GM12878 (cell line): ENCODE data around the gene SLC24A3. TPM values are rescaled to one million over a fixed set of nuclear protein-coding genes. Genes with fewer than 3 reads are reported as not detected.

Experiments used
- ATAC-seq: fragments of 200-7000 bp; cut with Tn5 transposase; 3 replicates; pipeline ENCODE4 v1.9.1; 2020; ENCODE audit warnings: mild to moderate bottlenecking, moderate library complexity
- BruUV-seq: library from RNA; stranded (reverse); fragments of 400-500 nt; replicated peaks from 2 replicates; lab custom pipeline; 2021; lab: Mats Ljungman, UMichigan
- CTCF ChIA-PET: fragments of 300-600 bp; sonication (Branson Sonifier 250); formaldehyde crosslinking; extraction: SDS; loops from one replicate; lab custom pipeline; 2021; ENCODE audit warnings: inconsistent platforms; lab: Yijun Ruan, JAX
- POLR2A ChIA-PET: fragments of 350-600 bp; formaldehyde crosslinking; extraction: SDS; loops from one replicate; lab custom pipeline; 2021; ENCODE audit warnings: inconsistent platforms; lab: Charles Lee
- RAD21 ChIA-PET: fragments of 300-600 bp; sonication (Branson Sonifier 250); formaldehyde crosslinking; loops from one replicate; lab custom pipeline; 2023; ENCODE audit warnings: antibody characterized with exemption; ENCODE audit not compliant: unreplicated experiment; lab: Charles Lee
- SMC1A ChIA-PET: fragments of 300-600 bp; sonication (Branson Sonifier 250); formaldehyde crosslinking; loops from one replicate; lab custom pipeline; 2023; ENCODE audit not compliant: unreplicated experiment, uncharacterized antibody; lab: Charles Lee
- DNase-seq: peaks from one replicate; pipeline ENCODE4 v3.0.0-alpha.2; 2011; ENCODE audit warnings: low read depth, low spot score
- FAIRE-seq: peaks from 3 replicates; lab custom pipeline; 2011; peaks lifted over from hg19 to GRCh38; lab: Jason Lieb, UNC
- H2AFZ ChIP-seq: 2 replicates; pipeline ENCODE4 v1.6.0; 2011; ENCODE audit warnings: low read depth, low read length, control low read depth; ENCODE audit not compliant: control insufficient read depth
- H3K27ac ChIP-seq: 2 replicates; pipeline ENCODE4 v1.5.1; 2011; ENCODE audit warnings: control low read depth; ENCODE audit not compliant: control insufficient read depth, insufficient read depth
- H3K27me3 ChIP-seq, 2 experiments: replicated peaks in 1 of 2; 2 replicates each; pipeline versions ENCODE4 v1.6.0 to v1.6.1; 2011; ENCODE audit warnings: low read length in 1 of 2; ENCODE audit not compliant: control insufficient read depth in 2 of 2, insufficient read depth in 2 of 2
- H3K36me3 ChIP-seq, 2 experiments: 2 replicates each; pipeline ENCODE4 v1.5.1; 2011; ENCODE audit warnings: low read length in 1 of 2; ENCODE audit not compliant: control insufficient read depth in 2 of 2, insufficient read depth in 2 of 2
- H3K4me1 ChIP-seq: 2 replicates; pipeline ENCODE4 v1.6.1; 2011; ENCODE audit warnings: mild to moderate bottlenecking, low read length, moderate library complexity, mixed read lengths; ENCODE audit not compliant: control insufficient read depth, insufficient read depth
- H3K4me2 ChIP-seq: 2 replicates; pipeline ENCODE4 v1.6.0; 2011; ENCODE audit warnings: control low read depth; ENCODE audit not compliant: control insufficient read depth, insufficient read depth
- H3K4me3 ChIP-seq: fragments of 200-600 bp; sonication (generic); 2 replicates; pipeline ENCODE4 v1.5.1; 2016
- H3K79me2 ChIP-seq: 2 replicates; pipeline ENCODE4 v1.6.0; 2011; ENCODE audit warnings: low read length; ENCODE audit not compliant: control insufficient read depth, insufficient read depth
- H3K9ac ChIP-seq: 2 replicates; pipeline ENCODE4 v1.8.0; 2011; ENCODE audit warnings: low read length, control low read depth, mixed read lengths; ENCODE audit not compliant: control insufficient read depth, insufficient read depth
- H3K9me3 ChIP-seq: replicated peaks from 3 replicates; pipeline ENCODE4 v1.5.1; 2011; ENCODE audit warnings: mild to moderate bottlenecking, low read length; ENCODE audit not compliant: control insufficient read depth, insufficient read depth
- H4K20me1 ChIP-seq: 2 replicates; pipeline ENCODE4 v1.6.0; 2011; ENCODE audit not compliant: control insufficient read depth, insufficient read depth
- ATF7 ChIP-seq: fragments of 450-650 bp; IDR thresholded peaks from 2 replicates; pipeline ENCODE4 v1.6.1; 2016; ENCODE audit warnings: low read depth, mild to moderate bottlenecking
- BCLAF1 ChIP-seq: fragments of 450-650 bp; IDR thresholded peaks from 2 replicates; pipeline ENCODE4 v1.6.1; 2017; ENCODE audit warnings: antibody characterized with exemption, mild to moderate bottlenecking, moderate library complexity
- BRCA1 ChIP-seq: IDR thresholded peaks from 2 replicates; pipeline ENCODE4 v1.6.1; 2011; ENCODE audit warnings: low read depth, low read length, improper control_type of control experiment
- CHD4 ChIP-seq: fragments of 200-600 bp; sonication (generic); IDR thresholded peaks from 2 replicates; pipeline ENCODE4 v1.6.1; 2016; ENCODE audit warnings: mild to moderate bottlenecking
- CUX1 ChIP-seq: IDR thresholded peaks from 2 replicates; pipeline ENCODE4 v1.6.1; 2012; ENCODE audit warnings: improper control_type of control experiment, low read depth, low read length; ENCODE audit not compliant: insufficient replicate concordance
- ELK1 ChIP-seq: IDR thresholded peaks from 2 replicates; pipeline ENCODE4 v1.6.1; 2012; ENCODE audit warnings: low read depth, low read length, improper control_type of control experiment
- HSF1 ChIP-seq: fragments of 150-350 bp; IDR thresholded peaks from 2 replicates; pipeline ENCODE4 v1.6.1; 2014; ENCODE audit warnings: mild to moderate bottlenecking, low read depth, low read length
- IKZF2 ChIP-seq, 2 experiments: fragments of 450-650 bp; IDR thresholded peaks; 2 replicates each; pipeline ENCODE4 v1.6.1; 2017; ENCODE audit warnings: mild to moderate bottlenecking in 2 of 2, moderate library complexity in 2 of 2
- JUNB ChIP-seq: IDR thresholded peaks from 2 replicates; pipeline ENCODE4 v1.6.1; 2016; ENCODE audit warnings: antibody characterized with exemption, mild to moderate bottlenecking
- POU2F2 ChIP-seq: IDR thresholded peaks from 3 replicates; pipeline ENCODE4 v1.6.1; 2011; ENCODE audit warnings: low read depth, mild to moderate bottlenecking, low read length, borderline replicate concordance
- SMAD1 ChIP-seq: fragments of 450-650 bp; IDR thresholded peaks from 2 replicates; pipeline ENCODE4 v1.6.1; 2018; ENCODE audit warnings: mild to moderate bottlenecking, low read depth; ENCODE audit not compliant: partially characterized antibody
- SMARCA5 ChIP-seq: fragments of 450-650 bp; IDR thresholded peaks from 2 replicates; pipeline ENCODE4 v1.6.1; 2017; ENCODE audit warnings: mild to moderate bottlenecking
- SPI1 ChIP-seq: IDR thresholded peaks from 2 replicates; pipeline ENCODE4 v1.6.1; 2011; ENCODE audit warnings: low read depth, mild to moderate bottlenecking, low read length, moderate library complexity, borderline replicate concordance; ENCODE audit not compliant: insufficient read depth
- ZNF384 ChIP-seq: IDR thresholded peaks from 2 replicates; pipeline ENCODE4 v1.6.1; 2012; ENCODE audit warnings: low read depth, mild to moderate bottlenecking, low read length, improper control_type of control experiment, borderline replicate concordance
- WGBS: methylation state at CpG from one replicate; pipeline ENCODE4 v1.1.6; 2016; ENCODE audit warnings: low lambda C conversion rate; ENCODE audit not compliant: insufficient replicate concordance, insufficient coverage; ENCODE audit errors: missing lambda C conversion rate; 5-methylcytosine and 5-hydroxymethylcytosine counted together
- in situ Hi-C: fragments of 300-500 bp; cut with MboI; formaldehyde crosslinking; loops from 9 replicates; pipeline ENCODE4 v1.14.3; 2018; ENCODE audit warnings: mixed read lengths
- intact Hi-C: fragments of 100-400 bp; cut with micrococcal nuclease; formaldehyde crosslinking; loops from one replicate; pipeline ENCODE4 v1.14.2; 2022; ENCODE audit not compliant: unreplicated experiment
- polyA plus RNA-seq, 11 experiments: library from polyadenylated mRNA; depleted of rRNA in 4 of 11; unstranded in 6 of 11; stranded (reverse) in 5 of 11; fragments of >200 nt; fragmentation: Nextera tagmentation in 4 of 11; fragmentation: Illumina TruSeq in 1 of 11; extraction: Ambion mirVana in 4 of 11; extraction: Trizol in 1 of 11; gene quantifications; 1 replicate in 1 of 11; 2 replicates in 10 of 11; pipeline versions ENCODE4 v1.2.1 to v1.2.3, GENCODE V29; 2011 to 2016; ENCODE audit warnings: inconsistent platforms in 2 of 11, missing spikeins in 2 of 11, low read depth in 1 of 11
- total RNA-seq, 4 experiments: library from RNA; depleted of rRNA in 3 of 4; stranded (reverse); fragments of >200 nt in 3 of 4; fragmentation: Illumina TruSeq in 1 of 4; extraction: Trizol in 1 of 4; gene quantifications; 2 replicates each; pipeline versions ENCODE4 v1.2.1 to v1.2.3, GENCODE V29; 2013 to 2021

SLC24A3 gene
- total and polyA plus RNA-seq, 10 of the 15 experiments (the other 5 are each of a cell fraction or from before 2014, with no cell fraction given): 0.04 TPM; not detected in 9

GRCh38 chr20:19462491-19462890 is 250.0 kb downstream of the SLC24A3 start:
- H3K9me3 ChIP-seq: no peaks in the 10 kb centered on the region
- no TSS peak for BruUV-seq
- WGBS: 26% methylated on average over 6 of the region's 6 CpGs
- no peak for ATAC-seq
- H3K36me3 ChIP-seq: no peaks in the 10 kb centered on the region
- ChIA-PET CTCF (no interaction called here), RAD21 (no interaction called here), SMC1A (no interaction called here), POLR2A (no interaction called here)
- intact Hi-C loops: no loop called here
- in situ Hi-C loops: no loop called here
- H4K20me1 ChIP-seq: no peaks in the 10 kb centered on the region
- H2AFZ ChIP-seq: no peak overlapping the region
- no peak for DNase-seq
- H3K27me3 ChIP-seq: no peaks in the 10 kb centered on the region; a peak in 1 of 4 replicates
- H3K4me3 ChIP-seq: no peak overlapping the region
- H3K9ac ChIP-seq: no peak overlapping the region
- no peaks in the 10 kb centered on the region for H3K4me1 ChIP-seq
- H3K4me2 ChIP-seq: no peak overlapping the region
- no peak overlapping the region for H3K27ac ChIP-seq
- no peaks in the 10 kb centered on the region for H3K79me2 ChIP-seq
- FAIRE-seq: no peak
- TF ChIP-seq JUNB (no peak), SMAD1 (no peak), CUX1 (no peak), SMARCA5 (no peak), ATF7 (no peak), BCLAF1 (no peak), BRCA1 (no peak), POU2F2 (no peak), SPI1 (no peak), CHD4 (no peak), ZNF384 (no peak), HSF1 (no peak), IKZF2 (IDR thresholded peaks at IDR 0.05) (no peak), ELK1 (no peak)
